ENCODE measurements around the gene NPC1L1. TPM values are rescaled to one million over a fixed set of nuclear protein-coding genes. Genes with fewer than 3 reads are reported as not detected.

The NPC1L1 gene
- total RNA-seq, 4 donors from 2014 or later = 0.24 to 0.65 (median 0.28) TPM

- DNase-seq (ENCODE audit: low spot score) (no peak), ATAC-seq (ENCODE audit: low FRiP score) (no peak)
- no peak for TF ChIP-seq CTCF (IDR thresholded peaks at IDR 0.05)
These were observed 52.2 kb downstream of the NPC1L1 start for GRCh38 chr7:44488955-44489354.

- ATAC-seq (ENCODE audit: low FRiP score) (peak; percentile 62), DNase-seq (ENCODE audit: low spot score) (no peak)
- no peak for TF ChIP-seq CTCF (IDR thresholded peaks at IDR 0.05)
These were observed 54.4 kb downstream of the NPC1L1 start for GRCh38 chr7:44486693-44487092.

GRCh38 chr7:44486001-44486400 is 55.1 kb downstream of the NPC1L1 start:
- DNase-seq (ENCODE audit: low spot score) (no peak), ATAC-seq (ENCODE audit: low FRiP score) (no peak)
- TF ChIP-seq CTCF (IDR thresholded peaks at IDR 0.05) = no peak

DNA sequence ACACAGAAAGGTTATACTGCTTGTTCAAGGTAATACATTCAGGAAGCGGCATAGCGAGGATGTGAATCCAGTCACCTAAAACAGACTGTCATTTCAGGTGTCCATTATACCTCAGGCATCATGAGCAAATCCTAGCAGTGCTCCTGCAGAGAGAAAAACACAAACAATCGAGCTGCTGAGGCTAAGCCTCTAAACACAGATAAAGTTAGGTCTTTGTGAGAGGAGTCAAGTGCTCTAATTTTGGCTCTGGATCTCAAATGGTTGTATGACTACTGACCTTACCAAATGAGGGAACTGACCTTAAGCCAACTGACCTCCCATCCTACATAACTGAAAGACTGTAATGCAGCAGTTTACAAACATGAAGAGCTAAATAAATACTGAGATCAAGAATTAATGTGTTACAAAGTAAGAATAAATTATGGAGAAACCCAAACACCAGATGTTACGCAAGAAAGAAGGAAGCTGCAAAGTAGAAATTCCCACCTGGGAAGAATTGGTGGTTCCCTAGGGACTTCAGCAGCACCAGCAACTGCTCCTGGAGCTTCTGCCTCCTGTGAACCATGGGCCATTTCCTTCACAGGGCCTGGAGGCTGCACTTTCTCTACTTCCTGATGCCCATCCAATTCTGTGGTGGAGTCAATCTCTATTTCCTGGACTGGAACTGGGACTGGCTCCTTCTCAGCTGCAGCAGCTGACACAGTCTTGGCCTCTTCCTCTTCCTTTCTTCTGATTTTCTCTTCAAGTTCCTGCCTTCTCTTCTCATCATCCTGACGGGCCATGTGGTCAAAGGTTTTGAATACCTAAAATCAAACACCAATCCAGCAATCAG is 56.4 kb downstream of the NPC1L1 start:
- TF ChIP-seq CTCF (IDR thresholded peaks at IDR 0.05) = no peak
- no peak for DNase-seq (ENCODE audit: low spot score)
- ATAC-seq (ENCODE audit: low FRiP score) = no peak

DNA sequence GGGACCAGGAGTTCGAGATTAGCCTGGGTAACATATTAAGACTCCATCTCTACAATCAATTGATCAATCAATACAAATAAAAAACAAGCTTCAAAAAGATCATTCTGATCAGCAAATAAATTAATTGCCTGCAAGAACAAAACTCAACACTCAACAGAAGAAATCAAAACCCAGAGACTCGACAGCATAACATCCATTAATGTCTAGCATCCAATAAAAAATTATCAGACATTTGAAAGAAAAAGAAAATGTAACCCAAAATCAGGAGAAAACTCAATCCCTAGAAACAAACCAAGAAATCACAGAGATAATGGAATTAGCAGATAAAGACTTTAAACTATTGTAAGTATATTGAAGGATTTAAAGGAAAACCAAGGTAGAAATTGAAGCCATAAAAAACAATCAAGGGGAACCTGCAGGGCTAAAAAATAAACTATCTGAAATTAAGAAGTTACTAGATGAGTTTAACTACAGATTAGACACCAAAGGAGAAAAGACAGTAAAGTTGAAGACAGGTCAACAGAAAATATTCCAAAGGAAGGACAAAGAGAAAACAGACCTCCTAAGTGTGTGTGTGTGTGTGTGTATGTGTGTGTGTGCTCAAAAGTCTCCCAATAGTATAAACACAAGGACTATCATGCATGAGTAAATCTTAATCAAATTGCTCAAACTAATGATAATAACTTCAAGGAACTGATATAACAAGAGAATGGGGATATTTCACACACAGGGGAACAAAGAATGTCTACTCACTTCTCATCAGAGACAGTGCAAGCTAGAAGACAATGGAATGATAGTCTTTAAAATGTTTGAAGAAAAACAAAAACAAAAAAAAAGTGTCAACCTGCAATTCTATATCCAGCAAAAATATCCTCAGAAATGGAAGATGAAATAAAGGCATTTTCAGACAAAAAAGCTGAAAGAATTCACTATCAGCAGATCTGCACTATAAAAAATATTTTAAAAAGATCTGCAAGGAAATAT is 58.3 kb downstream of the NPC1L1 start:
- DNase-seq (ENCODE audit: low spot score) (no peak), ATAC-seq (ENCODE audit: low FRiP score) (no peak)
- no peak for TF ChIP-seq CTCF (IDR thresholded peaks at IDR 0.05)

DNA sequence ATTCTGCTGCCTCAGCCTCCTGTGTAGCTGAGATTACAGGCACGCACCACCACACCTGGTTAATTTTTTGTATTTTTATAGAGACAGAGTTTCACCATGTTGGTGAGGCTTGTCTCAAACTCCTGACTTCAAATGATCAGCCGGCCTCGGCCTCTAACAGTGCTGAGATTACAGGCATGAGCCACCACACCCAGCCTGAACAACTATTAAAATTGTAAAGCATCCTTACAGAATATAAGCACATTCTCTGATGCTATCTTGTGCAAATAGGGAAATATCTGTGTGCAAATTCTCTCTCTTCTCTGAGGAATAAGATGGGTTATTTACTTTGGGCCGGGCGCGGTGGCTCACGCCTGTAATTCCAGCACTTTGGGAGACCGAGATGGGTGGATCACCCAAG is 63.2 kb downstream of the NPC1L1 start:
- no peak for TF ChIP-seq CTCF (IDR thresholded peaks at IDR 0.05)
- ATAC-seq (ENCODE audit: low FRiP score) (no peak), DNase-seq (ENCODE audit: low spot score) (no peak)

Data from omental fat pad (tissue), 4 donors.